Testis (tissue), 3 donors: ENCODE measurements around the gene EPB41L1. TPM values are rescaled to one million over a fixed set of nuclear protein-coding genes. Genes with fewer than 3 reads are reported as not detected.

Source experiments
- DNase-seq: peaks from one replicate; pipeline ENCODE4 v3.0.0-alpha.2; 2019
- H3K27ac ChIP-seq, 2 donors: fragments of 200-600 bp; sonication (generic); one replicate each; pipeline ENCODE4 v1.5.1; 2019
- H3K27me3 ChIP-seq: fragments of 200-600 bp; sonication (generic); one replicate; pipeline ENCODE4 v1.5.1; 2019
- H3K36me3 ChIP-seq: fragments of 200-600 bp; sonication (generic); one replicate; pipeline ENCODE4 v1.5.1; 2017; ENCODE audit warnings: low read depth; ENCODE audit errors: missing control alignments
- H3K4me1 ChIP-seq: fragments of 200-600 bp; sonication (generic); one replicate; pipeline ENCODE4 v1.5.1; 2019
- H3K4me3 ChIP-seq, 2 donors: fragments of 200-600 bp; sonication (generic); one replicate each; pipeline ENCODE4 v1.5.1; 2017 to 2019
- H3K9me3 ChIP-seq: fragments of 200-600 bp; sonication (generic); one replicate; pipeline ENCODE4 v1.5.1; 2017
- POLR2A ChIP-seq: fragments of 450-650 bp; IDR thresholded peaks from one replicate; pipeline ENCODE4 v1.6.1; 2017; ENCODE audit warnings: antibody characterized with exemption, mild to moderate bottlenecking, moderate library complexity
- WGBS, 2 donors: methylation state at CpG; one replicate each; pipeline ENCODE4 v1.1.5; 2018; 5-methylcytosine and 5-hydroxymethylcytosine counted together
- intact Hi-C: fragments of 100-400 bp; cut with DNase I; formaldehyde crosslinking; loops from one replicate; pipeline ENCODE4 v1.15.1; 2023; ENCODE audit warnings: low total_unique reads
- polyA plus RNA-seq: library from polyadenylated mRNA; stranded (reverse); fragments of 350-450 nt; fragmentation: Illumina TruSeq; extraction: RNeasy Lipid Tissue Mini Kit (QIAGEN cat#74804); gene quantifications from one replicate; pipeline ENCODE4 v1.2.3, GENCODE V29; 2014; ENCODE audit warnings: low read depth, low replicate concordance; ENCODE audit not compliant: insufficient read depth
- total RNA-seq, 2 donors: library from RNA; depleted of rRNA; stranded (reverse); fragments of >200 nt; gene quantifications; one replicate each; pipeline ENCODE4 v1.2.3, GENCODE V29; 2016
- TF ChIP-seq, protein P1 (sequence below), 3 experiments: fragments of 450-650 bp in 2 of 3; fragments of 200-600 bp in 1 of 3; sonication (generic) in 1 of 3; IDR thresholded peaks; one replicate each; pipeline ENCODE4 v1.5.1; 2016 to 2019; ENCODE audit warnings: antibody characterized with exemption in 3 of 3, mild to moderate bottlenecking in 2 of 3, moderate library complexity in 1 of 3

EPB41L1 gene
- total and polyA plus RNA-seq, 3 donors from 2014 or later, result 49.8 to 65.3 (median 63.7) TPM

DNA sequence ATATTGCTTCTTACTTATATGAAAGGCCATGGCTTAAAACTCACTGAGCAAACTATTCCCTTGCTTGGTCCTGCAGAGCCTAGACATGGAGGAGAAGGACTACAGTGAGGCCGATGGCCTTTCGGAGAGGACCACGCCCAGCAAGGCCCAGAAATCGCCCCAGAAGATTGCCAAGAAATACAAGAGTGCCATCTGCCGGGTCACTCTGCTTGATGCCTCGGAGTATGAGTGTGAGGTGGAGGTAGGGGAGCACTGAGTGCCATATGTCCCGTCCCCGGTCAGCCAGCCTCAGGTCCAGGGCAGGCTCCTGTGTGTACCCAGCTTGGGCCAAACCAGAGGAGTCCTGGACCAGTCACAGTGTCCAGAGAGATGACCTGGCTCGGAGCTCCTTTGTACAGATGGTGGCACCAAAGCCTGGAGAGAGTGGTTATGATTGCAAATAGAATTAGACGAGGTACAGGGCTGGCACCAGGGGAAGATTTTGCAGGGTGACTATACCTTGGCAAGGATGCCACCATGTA lies 21.0 kb downstream of the EPB41L1 start:
- no peak overlapping the region for H3K27ac ChIP-seq
- DNase-seq, result no peak
- H3K27me3 ChIP-seq, result no peaks in the 10 kb centered on the region
- no peaks in the 10 kb centered on the region for H3K9me3 ChIP-seq
- TF ChIP-seq, protein P1, sequence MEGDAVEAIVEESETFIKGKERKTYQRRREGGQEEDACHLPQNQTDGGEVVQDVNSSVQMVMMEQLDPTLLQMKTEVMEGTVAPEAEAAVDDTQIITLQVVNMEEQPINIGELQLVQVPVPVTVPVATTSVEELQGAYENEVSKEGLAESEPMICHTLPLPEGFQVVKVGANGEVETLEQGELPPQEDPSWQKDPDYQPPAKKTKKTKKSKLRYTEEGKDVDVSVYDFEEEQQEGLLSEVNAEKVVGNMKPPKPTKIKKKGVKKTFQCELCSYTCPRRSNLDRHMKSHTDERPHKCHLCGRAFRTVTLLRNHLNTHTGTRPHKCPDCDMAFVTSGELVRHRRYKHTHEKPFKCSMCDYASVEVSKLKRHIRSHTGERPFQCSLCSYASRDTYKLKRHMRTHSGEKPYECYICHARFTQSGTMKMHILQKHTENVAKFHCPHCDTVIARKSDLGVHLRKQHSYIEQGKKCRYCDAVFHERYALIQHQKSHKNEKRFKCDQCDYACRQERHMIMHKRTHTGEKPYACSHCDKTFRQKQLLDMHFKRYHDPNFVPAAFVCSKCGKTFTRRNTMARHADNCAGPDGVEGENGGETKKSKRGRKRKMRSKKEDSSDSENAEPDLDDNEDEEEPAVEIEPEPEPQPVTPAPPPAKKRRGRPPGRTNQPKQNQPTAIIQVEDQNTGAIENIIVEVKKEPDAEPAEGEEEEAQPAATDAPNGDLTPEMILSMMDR (IDR thresholded peaks at IDR 0.05), result no peak
- TF ChIP-seq POLR2A, result no peak
- H3K4me3 ChIP-seq, result no peak overlapping the region
- WGBS, 2 donors, result 95 to 97% methylated on average over 9 to 10 of the region's 10 CpGs
- H3K36me3 ChIP-seq, result no peaks in the 10 kb centered on the region
- no peaks in the 10 kb centered on the region for H3K4me1 ChIP-seq
- intact Hi-C loops, result no loop called here

DNA sequence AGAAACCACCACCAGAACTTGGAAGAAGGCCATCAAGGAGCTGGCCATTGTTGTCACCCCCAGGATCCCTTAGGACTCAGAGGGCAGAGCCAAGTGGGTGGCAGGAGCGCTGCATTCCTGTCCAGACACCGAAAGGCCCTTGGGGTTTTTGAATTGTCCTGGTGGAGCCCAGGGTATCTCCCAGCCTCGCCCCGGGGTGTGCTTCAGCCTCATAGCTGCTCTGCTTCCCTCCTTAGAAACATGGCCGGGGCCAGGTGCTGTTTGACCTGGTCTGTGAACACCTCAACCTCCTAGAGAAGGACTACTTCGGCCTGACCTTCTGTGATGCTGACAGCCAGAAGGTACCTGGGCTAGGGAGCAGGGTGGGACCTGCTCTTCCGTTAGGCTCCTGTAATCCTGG lies 23.2 kb downstream of the EPB41L1 start:
- H3K27me3 ChIP-seq, result no peaks in the 10 kb centered on the region
- H3K36me3 ChIP-seq, result no peaks in the 10 kb centered on the region
- no peaks in the 10 kb centered on the region for H3K4me1 ChIP-seq
- TF ChIP-seq, protein P1 (IDR thresholded peaks at IDR 0.05), result no peak
- no peak for TF ChIP-seq POLR2A
- DNase-seq, result no peak
- intact Hi-C loops, result no loop called here
- 94 to 97% methylated on average over 7 of the region's 7 CpGs for WGBS, 2 donors
- H3K4me3 ChIP-seq, result no peak overlapping the region
- H3K27ac ChIP-seq, result no peak overlapping the region
- H3K9me3 ChIP-seq, result no peaks in the 10 kb centered on the region

DNA sequence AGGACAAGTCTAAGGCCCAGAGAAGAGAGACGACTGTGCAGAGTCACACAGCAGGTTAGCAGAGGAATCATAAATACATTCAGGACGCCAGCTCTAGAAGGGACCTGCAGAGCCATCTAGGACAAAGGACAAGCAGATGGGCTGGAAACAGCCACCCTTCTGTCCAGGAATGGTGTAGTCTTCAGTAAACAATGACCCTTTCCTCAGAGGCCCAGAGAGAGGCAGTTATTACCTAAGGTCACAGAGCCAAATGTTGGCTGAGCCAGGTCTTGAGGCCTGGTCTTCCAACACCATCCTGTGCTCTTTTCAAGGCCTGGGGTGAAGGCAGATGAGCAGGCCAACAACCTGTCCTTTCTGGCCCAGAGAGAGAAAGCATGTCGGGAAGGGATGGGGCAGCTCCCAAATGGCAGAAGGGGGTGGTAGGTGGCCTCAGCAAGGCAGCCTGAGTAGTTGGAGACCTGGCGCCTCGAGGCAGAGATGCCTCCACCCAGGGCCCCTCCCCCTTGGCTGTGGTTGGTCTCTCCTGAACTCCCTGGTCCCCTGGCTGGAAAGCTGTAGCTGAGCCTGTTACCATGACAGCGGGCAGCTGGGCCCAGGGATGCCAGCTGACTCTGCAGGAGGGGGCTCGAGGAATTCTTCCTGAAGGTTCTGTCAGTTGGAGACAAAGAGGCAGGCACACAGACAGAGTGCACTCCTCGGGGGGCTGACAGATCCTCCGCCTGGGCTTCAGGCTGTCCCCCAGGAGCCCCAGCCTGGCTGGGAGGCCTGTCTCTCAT lies 24.8 kb downstream of the EPB41L1 start:
- DNase-seq, result no peak
- intact Hi-C loops, result no loop called here
- 82 to 94% methylated on average over 2 to 9 of the region's 9 CpGs for WGBS, 2 donors
- no peak overlapping the region for H3K27ac ChIP-seq
- no peaks in the 10 kb centered on the region for H3K27me3 ChIP-seq
- no peak overlapping the region for H3K4me3 ChIP-seq
- no peaks in the 10 kb centered on the region for H3K36me3 ChIP-seq
- H3K9me3 ChIP-seq, result no peaks in the 10 kb centered on the region
- peaks cover 4% of the 10 kb centered on the region for H3K4me1 ChIP-seq
- no peak for TF ChIP-seq POLR2A
- TF ChIP-seq, protein P1 (IDR thresholded peaks at IDR 0.05), result no peak

DNA sequence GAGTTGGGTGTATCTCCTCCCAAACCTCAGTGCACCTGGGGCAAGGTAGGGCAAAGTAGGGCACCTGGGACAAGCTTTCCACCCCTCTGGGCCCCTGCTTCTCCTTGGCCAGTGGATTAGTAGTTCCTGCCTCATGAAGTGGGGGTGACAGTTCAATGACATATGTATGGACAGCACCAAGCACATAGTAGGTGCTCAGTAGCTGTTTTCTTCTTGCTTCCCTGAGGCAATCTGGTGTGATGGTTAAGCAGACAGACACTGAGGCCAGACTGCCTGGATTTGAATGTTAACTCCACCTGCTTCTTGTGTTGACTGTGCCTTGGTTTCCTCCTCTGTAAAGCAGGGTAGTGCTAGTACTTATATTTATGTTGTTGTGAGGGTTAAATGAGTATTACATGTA lies 25.8 kb downstream of the EPB41L1 start:
- H3K4me3 ChIP-seq, result no peak overlapping the region
- no peaks in the 10 kb centered on the region for H3K27me3 ChIP-seq
- no peak for DNase-seq
- peaks cover 4% of the 10 kb centered on the region for H3K4me1 ChIP-seq
- no peaks in the 10 kb centered on the region for H3K9me3 ChIP-seq
- no peak for TF ChIP-seq POLR2A
- TF ChIP-seq, protein P1 (IDR thresholded peaks at IDR 0.05), result no peak
- no peak overlapping the region for H3K27ac ChIP-seq
- no peaks in the 10 kb centered on the region for H3K36me3 ChIP-seq
- intact Hi-C loops, result no loop called here
